Stomach (tissue), 9 donors: ENCODE data around the gene GSPT1. TPM values are rescaled to one million over a fixed set of nuclear protein-coding genes. Genes with fewer than 3 reads are reported as not detected.
"Not testable (repeated sequence)": the region's sequence is repeated elsewhere in the genome, so short reads cannot be mapped to it uniquely, and the experiment has no call there.

ENCODE experiments used
- DNase-seq, 2 donors: peaks; one replicate each; pipeline versions ENCODE4 v3.0.0 to v3.0.0-alpha.2; 2013 to 2019
- H3K27ac ChIP-seq, 5 donors: fragments of 200-600 bp in 4 of 5; sonication (generic) in 4 of 5; one replicate each; pipeline ENCODE4 v1.5.1; 2013 to 2019; ENCODE audit warnings: mild to moderate bottlenecking in 1 of 5, moderate library complexity in 1 of 5
- H3K27me3 ChIP-seq, 3 donors: fragments of 200-600 bp; sonication (generic); one replicate each; pipeline ENCODE4 v1.5.1; 2017 to 2019; ENCODE audit warnings: mixed run types in 1 of 3
- H3K36me3 ChIP-seq, 4 donors: fragments of 200-600 bp; sonication (generic); 1 replicate in 3 of 4; 2 replicates in 1 of 4; pipeline ENCODE4 v1.5.1; 2016 to 2019
- H3K4me1 ChIP-seq, 4 donors: fragments of 200-600 bp; sonication (generic); one replicate each; pipeline ENCODE4 v1.5.1; 2016 to 2019
- H3K4me3 ChIP-seq, 4 donors: fragments of 200-600 bp; sonication (generic) in 3 of 4; one replicate each; pipeline ENCODE4 v1.5.1; 2016 to 2019; ENCODE audit warnings: mild to moderate bottlenecking in 1 of 4
- H3K9me3 ChIP-seq, 4 donors: fragments of 200-600 bp; sonication (generic); one replicate each; pipeline ENCODE4 v1.5.1; 2016 to 2019
- CTCF ChIP-seq, 7 experiments: fragments of 450-650 bp in 4 of 7; fragments of 200-600 bp in 3 of 7; sonication (generic) in 3 of 7; IDR thresholded peaks; one replicate each; pipeline ENCODE4 v1.5.1; 2016 to 2019; ENCODE audit warnings: antibody characterized with exemption in 7 of 7, control low read depth in 2 of 7, mild to moderate bottlenecking in 1 of 7
- EP300 ChIP-seq: sonication (generic); formaldehyde crosslinking; IDR thresholded peaks from one replicate; pipeline ENCODE4 v1.6.1; 2017; ENCODE audit warnings: antibody characterized with exemption
- POLR2A ChIP-seq, 4 donors: fragments of 450-650 bp; IDR thresholded peaks; one replicate each; pipeline ENCODE4 v1.6.1; 2016; ENCODE audit warnings: antibody characterized with exemption in 4 of 4, control low read depth in 2 of 4, mild to moderate bottlenecking in 1 of 4, moderate library complexity in 1 of 4
- POLR2AphosphoS5 ChIP-seq, 3 donors: sonication (generic); formaldehyde crosslinking; IDR thresholded peaks; one replicate each; pipeline ENCODE4 v1.6.1; 2016; ENCODE audit warnings: antibody characterized with exemption in 3 of 3
- WGBS, 5 donors: extraction: QIAGEN DNeasy Blood & Tissue Kit in 3 of 5; methylation state at CpG; one replicate each; pipeline versions ENCODE4 v1.1.5 to v1.1.7; 2013 to 2018; 5-methylcytosine and 5-hydroxymethylcytosine counted together
- intact Hi-C: fragments of 100-400 bp; cut with DNase I; formaldehyde crosslinking; loops from one replicate; pipeline ENCODE4 v1.15.1; 2023; ENCODE audit warnings: low total_unique reads
- polyA plus RNA-seq, 3 donors: library from polyadenylated mRNA; stranded (reverse); fragments of 200-250 nt; gene quantifications; one replicate each; pipeline ENCODE4 v1.2.3, GENCODE V29; 2013
- small RNA-seq, 4 donors: library from RNA; depleted of rRNA; stranded (forward); fragments of <200 nt; gene quantifications; one replicate each; pipeline ENCODE3, GENCODE V24; 2016
- total RNA-seq, 5 donors: library from RNA; depleted of rRNA; stranded (reverse); fragments of >200 nt; gene quantifications; one replicate each; pipeline versions ENCODE4 v1.1.0 to v1.2.3, GENCODE V29; 2014 to 2016
- donor health status: healthy with polysubstance abuse.
- donor health status: Bipolar disorder and iron deficiency.
- donor health status: healthy.

The GSPT1 gene
- total and polyA plus RNA-seq, 8 donors: 28.0 to 73.2 (median 46.9) TPM

GRCh38 chr16:11819798-11820197 is 96.0 kb downstream of the GSPT1 start:
- peak in 1 of 2 donors; percentile 27 for DNase-seq
- Histone ChIP-seq H3K9me3 (no peaks in the 10 kb centered on the region), H3K36me3 (no peaks in the 10 kb centered on the region), H3K27ac (no peak overlapping the region), H3K27me3 (no peaks in the 10 kb centered on the region), H3K4me1 (peaks cover 0 to 14% (median 7%) of the 10 kb centered on the region in 4 donors), H3K4me3 (no peak overlapping the region)
- TF ChIP-seq POLR2A (IDR thresholded peaks at IDR 0.05): no peak
- TF ChIP-seq EP300: no peak
- TF ChIP-seq POLR2AphosphoS5 (IDR thresholded peaks at IDR 0.05): no peak
- no peak for TF ChIP-seq CTCF (IDR thresholded peaks at IDR 0.05)
- intact Hi-C loops: loop anchor here (10.0 kb wide), 2 partner anchors 295 to 425 kb away; a partner anchor contains a TSS
- WGBS, 5 donors: 55 to 80% (median 64%) methylated on average over 10 of the region's 10 CpGs

GRCh38 chr16:11818970-11819369 is 96.8 kb downstream of the GSPT1 start:
- H3K27ac ChIP-seq, H3K27me3 ChIP-seq, H3K36me3 ChIP-seq, H3K4me1 ChIP-seq, H3K9me3 ChIP-seq, H3K4me3 ChIP-seq, DNase-seq: not testable (repeated sequence)
- intact Hi-C loops: loop anchor here (10.0 kb wide), 2 partner anchors 294 to 424 kb away; a partner anchor contains a TSS
- WGBS, 5 donors: 87 to 93% (median 90%) methylated on average over 13 of the region's 13 CpGs

Small RNA genes within 50 kb of the gene (small RNA-seq; reads per million reads assigned to genes)
- gene AC007216.5: 0 reads per million in 4 donors
- gene COX6CP1: 0 to 1.5 (median 0) reads per million in 4 donors

Other genes with a start within 250 kb of the GSPT1 start
- gene SNN, start 247.5 kb downstream of the GSPT1 start, total RNA-seq: 10 to 100 TPM in 4 of 5 donors, 1 to 10 TPM in 1; 2.9 to 25.0 (median 16.0) TPM
- gene SNN, start 247.5 kb downstream of the GSPT1 start, polyA plus RNA-seq: 10 to 100 TPM in 2 of 3 donors, 1 to 10 TPM in 1; 8.5 to 14.0 (median 11.3) TPM
- gene TXNDC11, start 173.1 kb downstream of the GSPT1 start, total RNA-seq: 10 to 100 TPM; 24.1 to 72.9 (median 51.1) TPM
- gene TXNDC11, start 173.1 kb downstream of the GSPT1 start, polyA plus RNA-seq: 10 to 100 TPM; 27.0 to 42.9 (median 41.3) TPM
- 100 to 1,000 TPM in 1 of 5 donors, 10 to 100 TPM in 4; 49.1 to 110 (median 92.1) TPM for gene ZC3H7A, start 118.7 kb downstream of the GSPT1 start, total RNA-seq
- 10 to 100 TPM; 16.1 to 23.3 (median 20.0) TPM for gene ZC3H7A, start 118.7 kb downstream of the GSPT1 start, polyA plus RNA-seq
- 100 to 1,000 TPM in 2 of 5 donors, 10 to 100 TPM in 3; 21.1 to 255 (median 87.8) TPM for gene RSL1D1, start 64.4 kb downstream of the GSPT1 start, total RNA-seq
- 100 to 1,000 TPM in 1 of 3 donors, 10 to 100 TPM in 2; 52.7 to 146 (median 65.6) TPM for gene RSL1D1, start 64.4 kb downstream of the GSPT1 start, polyA plus RNA-seq
- gene NPIPB2, start 26.1 kb upstream of the GSPT1 start, total RNA-seq: 10 to 100 TPM in 4 of 5 donors, 1 to 10 TPM in 1; 1.7 to 55.8 (median 29.4) TPM
- gene NPIPB2, start 26.1 kb upstream of the GSPT1 start, polyA plus RNA-seq: 1 to 10 TPM; 1.8 to 8.1 (median 3.1) TPM
- 1 to 10 TPM in 1 of 5 donors, not detected in 4; 7.4 TPM for gene TNFRSF17, start 49.3 kb upstream of the GSPT1 start, total RNA-seq
- gene TNFRSF17, start 49.3 kb upstream of the GSPT1 start, polyA plus RNA-seq: 1 to 10 TPM; 1.1 to 2.0 (median 1.6) TPM
- 10 to 100 TPM; 17.1 to 37.5 (median 18.9) TPM for gene SNX29, start 60.8 kb upstream of the GSPT1 start, total RNA-seq
- gene SNX29, start 60.8 kb upstream of the GSPT1 start, polyA plus RNA-seq: 1 to 10 TPM; 3.0 to 4.7 (median 3.7) TPM